GM23248 (cell line): ENCODE results near the gene ST3GAL2.

Source experiments
- EZH2 ChIP-seq: fragments of 200-600 bp; sonication (generic); IDR thresholded peaks from 2 replicates; pipeline ENCODE4 v1.6.1; 2018; ENCODE audit warnings: antibody characterized with exemption, mild to moderate bottlenecking; ENCODE audit not compliant: insufficient read depth, poor library complexity, severe bottlenecking
- EZH2phosphoT487 ChIP-seq: fragments of 200-600 bp; sonication (generic); IDR thresholded peaks from 2 replicates; pipeline ENCODE4 v1.6.1; 2018; ENCODE audit warnings: antibody characterized with exemption, moderate library complexity, mild to moderate bottlenecking, low read depth; ENCODE audit not compliant: insufficient read depth

GRCh38 chr16:70370924-70371323, 68.0 kb downstream of the ST3GAL2 start:
- no peak for TF ChIP-seq EZH2phosphoT487
- no peak for TF ChIP-seq EZH2
